Parathyroid adenoma (tissue), 2 donors: ENCODE results near the gene CCL16.

Experiments
- H2AFZ ChIP-seq: fragments of 300-600 bp; sonication (generic); one replicate; pipeline ENCODE4 v1.7.0; 2017; ENCODE audit warnings: antibody characterized with exemption, mild to moderate bottlenecking
- H3K27ac ChIP-seq: fragments of 300-600 bp; sonication (generic); one replicate; pipeline ENCODE4 v1.7.0; 2017
- H3K27me3 ChIP-seq: fragments of 300-600 bp; sonication (generic); one replicate; pipeline ENCODE4 v1.7.0; 2017; ENCODE audit warnings: low read length; ENCODE audit not compliant: control insufficient read depth, insufficient read depth
- H3K36me3 ChIP-seq: fragments of 300-600 bp; sonication (generic); one replicate; pipeline ENCODE4 v1.7.0; 2017; ENCODE audit warnings: low read length; ENCODE audit not compliant: control insufficient read depth, insufficient read depth
- H3K4me1 ChIP-seq: fragments of 300-600 bp; sonication (generic); one replicate; pipeline ENCODE4 v1.7.0; 2017; ENCODE audit warnings: control low read depth
- H3K4me2 ChIP-seq: fragments of 300-600 bp; sonication (generic); one replicate; pipeline ENCODE4 v1.7.0; 2017; ENCODE audit warnings: low read length
- H3K4me3 ChIP-seq: fragments of 300-600 bp; sonication (generic); one replicate; pipeline ENCODE4 v1.7.0; 2017; ENCODE audit warnings: low read depth, low read length
- H3K79me2 ChIP-seq: fragments of 300-600 bp; sonication (generic); one replicate; pipeline ENCODE4 v1.7.0; 2017; ENCODE audit warnings: control low read depth
- H3K9ac ChIP-seq: fragments of 300-600 bp; sonication (generic); one replicate; pipeline ENCODE4 v1.7.0; 2017; ENCODE audit warnings: mild to moderate bottlenecking
- H3K9me3 ChIP-seq: fragments of 300-600 bp; sonication (generic); one replicate; pipeline ENCODE4 v1.7.0; 2017; ENCODE audit warnings: low read length; ENCODE audit not compliant: control insufficient read depth
- TF ChIP-seq, protein P1 (sequence below): fragments of 300-600 bp; sonication (generic); IDR thresholded peaks from one replicate; pipeline ENCODE4 v1.7.0; 2017; ENCODE audit warnings: antibody characterized with exemption, mild to moderate bottlenecking
- donor health status: primary hyperparathyroidism.

Gene CCL16

DNA sequence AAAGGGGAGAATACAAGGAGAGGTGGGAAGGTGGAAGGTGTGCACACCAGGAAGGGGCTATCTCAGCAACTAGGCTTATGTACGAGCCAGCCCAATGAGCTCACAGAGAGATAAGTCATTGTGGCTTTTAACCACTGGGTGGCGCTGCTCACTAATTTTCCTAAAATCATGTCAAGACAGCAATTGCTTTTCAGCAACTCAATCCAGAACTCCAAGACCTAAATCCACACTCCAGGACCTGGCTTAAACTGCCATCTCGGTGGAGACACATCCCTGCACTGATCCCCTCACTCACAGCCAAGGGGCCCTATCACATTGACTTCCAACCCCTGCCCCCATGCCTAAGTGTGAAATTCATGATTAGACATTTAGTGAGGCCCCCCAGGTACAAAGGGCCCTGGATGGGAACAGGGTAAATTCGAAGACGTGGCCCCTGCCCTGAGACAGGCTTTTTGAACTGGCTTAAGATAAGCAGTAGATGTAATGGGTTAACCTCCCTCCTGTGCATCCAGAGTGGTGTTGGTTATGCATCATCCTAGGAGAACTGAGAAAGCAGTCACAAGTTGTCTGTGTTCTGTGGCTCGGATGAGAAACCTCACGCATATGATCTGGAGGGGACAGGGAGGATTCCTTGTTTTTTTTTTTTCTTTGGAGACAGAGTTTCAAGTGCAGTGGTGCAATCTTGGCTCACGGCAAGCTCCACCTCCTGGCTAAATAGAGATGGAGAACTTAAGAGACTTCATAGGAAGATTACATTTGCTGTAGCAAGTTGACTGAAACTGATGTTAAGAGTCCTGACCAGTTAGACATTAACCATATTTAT lies 11.5 kb downstream of the CCL16 start:
- TF ChIP-seq, protein P1, sequence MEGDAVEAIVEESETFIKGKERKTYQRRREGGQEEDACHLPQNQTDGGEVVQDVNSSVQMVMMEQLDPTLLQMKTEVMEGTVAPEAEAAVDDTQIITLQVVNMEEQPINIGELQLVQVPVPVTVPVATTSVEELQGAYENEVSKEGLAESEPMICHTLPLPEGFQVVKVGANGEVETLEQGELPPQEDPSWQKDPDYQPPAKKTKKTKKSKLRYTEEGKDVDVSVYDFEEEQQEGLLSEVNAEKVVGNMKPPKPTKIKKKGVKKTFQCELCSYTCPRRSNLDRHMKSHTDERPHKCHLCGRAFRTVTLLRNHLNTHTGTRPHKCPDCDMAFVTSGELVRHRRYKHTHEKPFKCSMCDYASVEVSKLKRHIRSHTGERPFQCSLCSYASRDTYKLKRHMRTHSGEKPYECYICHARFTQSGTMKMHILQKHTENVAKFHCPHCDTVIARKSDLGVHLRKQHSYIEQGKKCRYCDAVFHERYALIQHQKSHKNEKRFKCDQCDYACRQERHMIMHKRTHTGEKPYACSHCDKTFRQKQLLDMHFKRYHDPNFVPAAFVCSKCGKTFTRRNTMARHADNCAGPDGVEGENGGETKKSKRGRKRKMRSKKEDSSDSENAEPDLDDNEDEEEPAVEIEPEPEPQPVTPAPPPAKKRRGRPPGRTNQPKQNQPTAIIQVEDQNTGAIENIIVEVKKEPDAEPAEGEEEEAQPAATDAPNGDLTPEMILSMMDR = peak; percentile 78
- H3K27ac ChIP-seq = no peak overlapping the region

DNA sequence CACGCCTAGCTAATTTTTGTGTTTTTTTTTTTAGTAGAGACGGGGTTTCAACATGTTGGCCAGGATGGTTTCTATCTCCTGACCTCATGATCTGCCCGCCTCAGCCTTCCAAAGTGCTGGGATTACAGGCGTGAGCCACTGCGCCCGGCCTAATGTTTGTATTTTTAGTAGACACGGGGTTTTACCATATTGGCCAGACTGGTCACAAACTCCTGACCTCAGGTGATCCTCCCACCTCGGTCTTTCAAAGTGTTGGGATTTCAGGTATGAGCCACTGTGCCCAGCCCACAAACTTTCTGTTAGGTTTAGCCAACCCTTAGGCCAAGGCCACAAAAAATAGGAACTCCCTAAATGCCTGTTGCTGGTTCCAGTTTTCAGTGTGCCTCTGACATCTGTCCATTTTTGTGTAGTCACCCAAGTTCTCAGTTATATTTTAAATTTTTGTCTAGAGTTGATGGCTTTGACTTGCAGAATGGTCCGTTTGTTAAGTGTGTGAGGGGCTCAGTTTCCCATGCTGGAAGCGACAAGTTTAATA lies 12.7 kb downstream of the CCL16 start:
- H3K79me2 ChIP-seq = no peaks in the 10 kb centered on the region
- H3K9me3 ChIP-seq = no peaks in the 10 kb centered on the region
- no peak overlapping the region for H2AFZ ChIP-seq
- TF ChIP-seq, protein P1 = no peak
- H3K27ac ChIP-seq = no peak overlapping the region
- no peaks in the 10 kb centered on the region for H3K4me1 ChIP-seq
- no peaks in the 10 kb centered on the region for H3K36me3 ChIP-seq
- no peak overlapping the region for H3K4me3 ChIP-seq
- no peak overlapping the region for H3K9ac ChIP-seq
- no peaks in the 10 kb centered on the region for H3K27me3 ChIP-seq
- no peak overlapping the region for H3K4me2 ChIP-seq

More for the DNA sequence above, 11.5 kb downstream of the CCL16 start:
- H3K27me3 ChIP-seq = no peaks in the 10 kb centered on the region
- no peak overlapping the region for H3K4me3 ChIP-seq
- H3K9ac ChIP-seq = no peak overlapping the region
- no peaks in the 10 kb centered on the region for H3K36me3 ChIP-seq
- H3K4me2 ChIP-seq = no peak overlapping the region
- H3K79me2 ChIP-seq = no peaks in the 10 kb centered on the region
- no peaks in the 10 kb centered on the region for H3K9me3 ChIP-seq
- no peak overlapping the region for H2AFZ ChIP-seq
- H3K4me1 ChIP-seq = no peaks in the 10 kb centered on the region

GRCh38 chr17:35965272-35965671 lies 16.0 kb downstream of the CCL16 start:
- Histone ChIP-seq H3K4me2 (no peak overlapping the region), H3K9me3 (no peaks in the 10 kb centered on the region), H3K36me3 (no peaks in the 10 kb centered on the region), H3K27me3 (no peaks in the 10 kb centered on the region), H3K79me2 (no peaks in the 10 kb centered on the region), H2AFZ (no peak overlapping the region), H3K4me3 (no peak overlapping the region), H3K27ac (no peak overlapping the region), H3K9ac (no peak overlapping the region), H3K4me1 (no peaks in the 10 kb centered on the region)
- TF ChIP-seq, protein P1 = no peak

DNA sequence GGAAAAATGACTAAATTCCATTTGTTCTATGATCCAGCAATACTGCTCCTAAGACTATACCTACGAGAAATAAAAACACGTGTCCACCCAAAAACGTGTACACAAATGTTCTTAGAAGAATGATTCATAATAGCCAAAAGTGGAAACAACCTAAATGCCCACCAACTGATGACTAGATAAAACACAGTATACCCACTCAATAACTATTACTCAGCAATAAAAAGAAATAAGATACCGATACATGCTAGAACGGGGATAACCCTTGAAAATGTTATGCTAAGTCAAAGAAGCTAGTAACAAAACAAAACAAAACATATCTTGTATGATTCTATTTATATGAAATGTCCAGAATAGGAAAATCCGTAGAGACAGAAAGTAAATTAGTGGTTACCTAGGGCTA lies 17.6 kb downstream of the CCL16 start:
- Histone ChIP-seq H2AFZ (no peak overlapping the region), H3K79me2 (no peaks in the 10 kb centered on the region), H3K36me3 (no peaks in the 10 kb centered on the region), H3K9ac (no peak overlapping the region), H3K27me3 (no peaks in the 10 kb centered on the region), H3K9me3 (no peaks in the 10 kb centered on the region), H3K4me2 (no peak overlapping the region), H3K4me1 (no peaks in the 10 kb centered on the region), H3K27ac (no peak overlapping the region), H3K4me3 (no peak overlapping the region)
- TF ChIP-seq, protein P1 = no peak
